ENCODE measurements around the gene BSND. TPM values are rescaled to one million over a fixed set of nuclear protein-coding genes. Genes with fewer than 3 reads are reported as not detected.

BSND gene
- total RNA-seq, 1 experiment from 2014 or later: not detected

- no TSS peak for BruUV-seq (replicated peaks)
- no peak overlapping the region for H3K27ac Mint-ChIP-seq (ENCODE audit: unreplicated experiment)
- no peaks in the 10 kb centered on the region for H3K27me3 Mint-ChIP-seq (ENCODE audit: insufficient read depth, unreplicated experiment)
- H3K9me3 ChIP-seq: no peaks in the 10 kb centered on the region
- H3K4me1 Mint-ChIP-seq (ENCODE audit: low read depth, unreplicated experiment): no peaks in the 10 kb centered on the region
- H3K4me3 ChIP-seq (ENCODE audit: low read depth, low read length): no peak overlapping the region
- ChIA-PET CTCF (interaction anchor here (1.3 kb wide), 1 partner anchor 12 kb away, joined by 3 read pairs; no protein-coding TSS in a partner anchor), POLR2A (no interaction called here)
- H3K36me3 Mint-ChIP-seq (ENCODE audit: insufficient read depth, unreplicated experiment): no peaks in the 10 kb centered on the region
- no peaks in the 10 kb centered on the region for H3K9me3 Mint-ChIP-seq (ENCODE audit: unreplicated experiment)
- no peak for TF ChIP-seq CTCF (IDR thresholded peaks at IDR 0.05; ENCODE audit: insufficient read depth in 1 of 2, low read depth in 1 of 2, low read length in 1 of 2, severe bottlenecking in 1 of 2, unreplicated experiment in 1 of 2)
- H3K27me3 ChIP-seq (replicated peaks; ENCODE audit: control insufficient read depth, insufficient read depth, low read length): no peaks in the 10 kb centered on the region
- no peak overlapping the region for H3K4me3 Mint-ChIP-seq (ENCODE audit: unreplicated experiment)
- no peak for DNase-seq
- intact Hi-C loops (cut with micrococcal nuclease; ENCODE audit: unreplicated experiment): no loop called here
- H3K4me1 ChIP-seq: no peaks in the 10 kb centered on the region
- H3K36me3 ChIP-seq (ENCODE audit: control insufficient read depth, insufficient read depth, low read length): no peaks in the 10 kb centered on the region
Measured at GRCh38 chr1:55010194-55010886, 11.6 kb downstream of the BSND start.

GRCh38 chr1:55010887-55011217, 12.1 kb downstream of the BSND start:
- no TSS peak for BruUV-seq (replicated peaks)

GRCh38 chr1:55012661-55013060, 13.9 kb downstream of the BSND start:
- Mint-ChIP-seq H3K36me3 (ENCODE audit: insufficient read depth, unreplicated experiment) (no peaks in the 10 kb centered on the region), H3K4me1 (ENCODE audit: low read depth, unreplicated experiment) (no peaks in the 10 kb centered on the region), H3K27me3 (ENCODE audit: insufficient read depth, unreplicated experiment) (no peaks in the 10 kb centered on the region), H3K4me3 (ENCODE audit: unreplicated experiment) (no peak overlapping the region), H3K9me3 (ENCODE audit: unreplicated experiment) (no peaks in the 10 kb centered on the region), H3K27ac (ENCODE audit: unreplicated experiment) (no peak overlapping the region)
- Histone ChIP-seq H3K4me3 (ENCODE audit: low read depth, low read length) (no peak overlapping the region), H3K4me1 (no peaks in the 10 kb centered on the region), H3K36me3 (ENCODE audit: control insufficient read depth, insufficient read depth, low read length) (no peaks in the 10 kb centered on the region), H3K27me3 (replicated peaks; ENCODE audit: control insufficient read depth, insufficient read depth, low read length) (no peaks in the 10 kb centered on the region), H3K9me3 (no peaks in the 10 kb centered on the region)
- intact Hi-C loops (cut with micrococcal nuclease; ENCODE audit: unreplicated experiment): no loop called here
- DNase-seq: no peak
- TF ChIP-seq CTCF (IDR thresholded peaks at IDR 0.05; ENCODE audit: insufficient read depth in 1 of 2, low read depth in 1 of 2, low read length in 1 of 2, severe bottlenecking in 1 of 2, unreplicated experiment in 1 of 2): no peak
- POLR2A ChIA-PET: no interaction called here
- BruUV-seq (replicated peaks): no TSS peak
- CTCF ChIA-PET: interaction anchor here (0.7 kb wide), 1 partner anchor 10 kb away, joined by 3 read pairs; no protein-coding TSS in a partner anchor

More at GRCh38 chr1:55010887-55011217, 12.1 kb downstream of the BSND start:
- Histone ChIP-seq H3K36me3 (ENCODE audit: control insufficient read depth, insufficient read depth, low read length) (no peaks in the 10 kb centered on the region), H3K9me3 (no peaks in the 10 kb centered on the region), H3K4me3 (ENCODE audit: low read depth, low read length) (no peak overlapping the region), H3K4me1 (no peaks in the 10 kb centered on the region), H3K27me3 (replicated peaks; ENCODE audit: control insufficient read depth, insufficient read depth, low read length) (no peaks in the 10 kb centered on the region)
- H3K4me1 Mint-ChIP-seq (ENCODE audit: low read depth, unreplicated experiment): no peaks in the 10 kb centered on the region
- H3K9me3 Mint-ChIP-seq (ENCODE audit: unreplicated experiment): no peaks in the 10 kb centered on the region
- no peak overlapping the region for H3K4me3 Mint-ChIP-seq (ENCODE audit: unreplicated experiment)
- H3K27ac Mint-ChIP-seq (ENCODE audit: unreplicated experiment): no peak overlapping the region
- no peak for TF ChIP-seq CTCF (IDR thresholded peaks at IDR 0.05; ENCODE audit: insufficient read depth in 1 of 2, low read depth in 1 of 2, low read length in 1 of 2, severe bottlenecking in 1 of 2, unreplicated experiment in 1 of 2)
- no peak for DNase-seq
- intact Hi-C loops (cut with micrococcal nuclease; ENCODE audit: unreplicated experiment): no loop called here
- no peaks in the 10 kb centered on the region for H3K36me3 Mint-ChIP-seq (ENCODE audit: insufficient read depth, unreplicated experiment)
- ChIA-PET POLR2A (no interaction called here), CTCF (interaction anchor here (1.3 kb wide), 1 partner anchor 11 kb away, joined by 3 read pairs; no protein-coding TSS in a partner anchor)
- no peaks in the 10 kb centered on the region for H3K27me3 Mint-ChIP-seq (ENCODE audit: insufficient read depth, unreplicated experiment)

Measured in Caco-2 (cell line).